Measurements from ENCODE around the gene GABRA1.

DNA sequence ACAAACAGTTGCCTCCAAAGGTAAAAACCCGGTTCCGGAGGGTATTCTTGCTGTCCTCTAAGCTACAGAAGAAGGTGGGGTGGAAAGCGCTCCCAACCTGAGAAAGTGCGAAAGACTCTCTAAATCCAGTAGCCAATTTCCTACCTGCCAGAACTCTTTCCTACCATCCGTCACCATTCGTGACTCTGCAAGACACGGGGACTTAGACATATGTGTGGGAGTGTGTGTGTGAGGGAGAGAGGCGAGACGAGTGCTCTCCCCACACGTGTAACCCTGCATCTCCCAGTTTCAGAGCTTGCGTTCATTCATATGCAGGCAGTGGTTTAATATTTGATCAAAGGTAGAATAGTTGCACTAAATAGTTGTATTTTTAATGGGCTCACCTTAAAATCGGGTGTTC is 473 bp upstream of the GABRA1 start:
- TF ChIP-seq, protein P1, sequence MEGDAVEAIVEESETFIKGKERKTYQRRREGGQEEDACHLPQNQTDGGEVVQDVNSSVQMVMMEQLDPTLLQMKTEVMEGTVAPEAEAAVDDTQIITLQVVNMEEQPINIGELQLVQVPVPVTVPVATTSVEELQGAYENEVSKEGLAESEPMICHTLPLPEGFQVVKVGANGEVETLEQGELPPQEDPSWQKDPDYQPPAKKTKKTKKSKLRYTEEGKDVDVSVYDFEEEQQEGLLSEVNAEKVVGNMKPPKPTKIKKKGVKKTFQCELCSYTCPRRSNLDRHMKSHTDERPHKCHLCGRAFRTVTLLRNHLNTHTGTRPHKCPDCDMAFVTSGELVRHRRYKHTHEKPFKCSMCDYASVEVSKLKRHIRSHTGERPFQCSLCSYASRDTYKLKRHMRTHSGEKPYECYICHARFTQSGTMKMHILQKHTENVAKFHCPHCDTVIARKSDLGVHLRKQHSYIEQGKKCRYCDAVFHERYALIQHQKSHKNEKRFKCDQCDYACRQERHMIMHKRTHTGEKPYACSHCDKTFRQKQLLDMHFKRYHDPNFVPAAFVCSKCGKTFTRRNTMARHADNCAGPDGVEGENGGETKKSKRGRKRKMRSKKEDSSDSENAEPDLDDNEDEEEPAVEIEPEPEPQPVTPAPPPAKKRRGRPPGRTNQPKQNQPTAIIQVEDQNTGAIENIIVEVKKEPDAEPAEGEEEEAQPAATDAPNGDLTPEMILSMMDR (IDR thresholded peaks at IDR 0.05; ENCODE audit: insufficient read depth, low read length), result no peak
- TF ChIP-seq POLR2AphosphoS5 (IDR thresholded peaks at IDR 0.05; ENCODE audit: low read depth), result no peak
- no peak for TF ChIP-seq GABPA (IDR thresholded peaks at IDR 0.05; ENCODE audit: low read depth)
